Ramos (cell line): Measurements from ENCODE around the gene LRIT2.
"Not testable (repeated sequence)": the region's sequence is repeated elsewhere in the genome, so short reads cannot be mapped to it uniquely, and the experiment has no call there.

Source experiments
- in situ Hi-C: fragments of 300-500 bp; cut with MboI; formaldehyde crosslinking; loops from one replicate; pipeline ENCODE4 v1.14.3; 2022; ENCODE audit warnings: low sequenced_read_pairs; ENCODE audit not compliant: unreplicated experiment

LRIT2 gene

GRCh38 chr10:84191106-84191505 lies 34.2 kb downstream of the LRIT2 start:
- in situ Hi-C loops: no loop called here

- in situ Hi-C loops: no loop called here
Measured at GRCh38 chr10:84190621-84191020, 34.7 kb downstream of the LRIT2 start.

GRCh38 chr10:84188815-84189214 lies 36.5 kb downstream of the LRIT2 start:
- in situ Hi-C loops: no loop called here

GRCh38 chr10:84185526-84186175 lies 39.7 kb downstream of the LRIT2 start:
- in situ Hi-C loops: no loop called here

- in situ Hi-C loops: no loop called here
Measured at GRCh38 chr10:84184517-84184916, 40.8 kb downstream of the LRIT2 start.

- in situ Hi-C loops: no loop called here
Measured at GRCh38 chr10:84181631-84182030, 43.7 kb downstream of the LRIT2 start.

- in situ Hi-C loops: not testable (repeated sequence)
Measured at GRCh38 chr10:84180386-84180785, 45.0 kb downstream of the LRIT2 start.

GRCh38 chr10:84179059-84179710 lies 46.2 kb downstream of the LRIT2 start:
- in situ Hi-C loops: no loop called here

GRCh38 chr10:84178160-84178609 lies 47.2 kb downstream of the LRIT2 start:
- in situ Hi-C loops: no loop called here

GRCh38 chr10:84177541-84178141 lies 47.7 kb downstream of the LRIT2 start:
- in situ Hi-C loops: no loop called here

GRCh38 chr10:84176836-84177474 lies 48.4 kb downstream of the LRIT2 start:
- in situ Hi-C loops: no loop called here

- in situ Hi-C loops: no loop called here
Measured at GRCh38 chr10:84176351-84176750, 49.0 kb downstream of the LRIT2 start.

GRCh38 chr10:84175436-84175835 lies 49.9 kb downstream of the LRIT2 start:
- in situ Hi-C loops: no loop called here

- in situ Hi-C loops: no loop called here
Measured at GRCh38 chr10:84173501-84173929, 51.8 kb downstream of the LRIT2 start, which contains the start of gene GPR15LG. Gene GPR15LG (plus strand): TSS chr10:84173801. CDS start chr10:84173852, 51 bp downstream.

GRCh38 chr10:84172467-84173356 lies 52.6 kb downstream of the LRIT2 start:
- in situ Hi-C loops: no loop called here

- in situ Hi-C loops: not testable (repeated sequence)
Measured at GRCh38 chr10:84171700-84172466, 53.5 kb downstream of the LRIT2 start.

- in situ Hi-C loops: not testable (repeated sequence)
Measured at GRCh38 chr10:84171237-84171636, 54.1 kb downstream of the LRIT2 start.
